Ascending aorta (tissue), 2 donors: ENCODE results near the gene MT1E. TPM values are rescaled to one million over a fixed set of nuclear protein-coding genes. Genes with fewer than 3 reads are reported as not detected.

ENCODE experiments used
- DNase-seq, 2 donors: peaks; one replicate each; pipeline ENCODE4 v3.0.0-alpha.2; 2019; ENCODE audit warnings: low spot score in 2 of 2
- H3K27ac ChIP-seq, 2 donors: fragments of 200-600 bp; sonication (generic); one replicate each; pipeline ENCODE4 v1.5.1; 2016 to 2017; ENCODE audit warnings: mild to moderate bottlenecking in 1 of 2
- H3K27me3 ChIP-seq: fragments of 200-600 bp; sonication (generic); one replicate; pipeline ENCODE4 v1.5.1; 2017
- H3K36me3 ChIP-seq, 2 donors: fragments of 200-600 bp; sonication (generic); one replicate each; pipeline ENCODE4 v1.5.1; 2016
- H3K4me1 ChIP-seq, 2 donors: fragments of 200-600 bp; sonication (generic); one replicate each; pipeline ENCODE4 v1.5.1; 2016 to 2017; ENCODE audit warnings: mild to moderate bottlenecking in 1 of 2
- H3K4me3 ChIP-seq, 2 donors: fragments of 200-600 bp; sonication (generic); one replicate each; pipeline ENCODE4 v1.5.1; 2016 to 2017; ENCODE audit warnings: mild to moderate bottlenecking in 1 of 2
- H3K9me3 ChIP-seq, 2 donors: fragments of 200-600 bp; sonication (generic); one replicate each; pipeline ENCODE4 v1.5.1; 2016
- intact Hi-C: fragments of 100-400 bp; cut with DNase I; formaldehyde crosslinking; loops from one replicate; pipeline ENCODE4 v1.15.1; 2023
- total RNA-seq: library from RNA; depleted of rRNA; stranded (reverse); fragments of >200 nt; gene quantifications from one replicate; pipeline ENCODE4 v1.1.0, GENCODE V29; 2016
- TF ChIP-seq, protein P1 (sequence below), 3 experiments: fragments of 200-600 bp in 2 of 3; fragments of 450-650 bp in 1 of 3; sonication (generic) in 2 of 3; IDR thresholded peaks; one replicate each; pipeline ENCODE4 v1.5.1; 2016 to 2019; ENCODE audit warnings: antibody characterized with exemption in 3 of 3, mild to moderate bottlenecking in 1 of 3, moderate library complexity in 1 of 3

Gene MT1E
- total RNA-seq, 1 donor from 2014 or later = 456 TPM

DNA sequence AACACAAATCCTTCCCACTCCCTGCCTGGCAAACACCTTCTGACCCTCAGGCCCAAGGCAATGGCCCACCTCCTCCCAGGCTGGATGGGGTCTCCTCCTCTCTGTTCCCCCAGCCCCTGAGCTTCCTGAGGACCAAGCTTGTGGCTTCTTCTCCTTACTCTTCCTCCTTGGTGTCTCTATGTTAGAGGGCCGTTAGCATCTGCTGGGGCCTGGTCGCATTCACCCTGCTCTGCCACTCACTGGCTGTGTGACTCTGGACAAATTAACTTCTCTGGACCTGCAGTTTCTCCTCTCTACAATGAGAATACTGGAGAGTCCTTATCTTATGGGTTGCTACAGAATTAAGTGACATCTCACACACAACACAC, 17.9 kb upstream of the MT1E start:
- no peak for DNase-seq
- intact Hi-C loops = loop anchor here (1.0 to 5.0 kb wide), 5 partner anchors 18 to 325 kb away; partner anchors contain the start of genes HERPUD1, MT1A, MT1E and MT1X
- TF ChIP-seq, protein P1, sequence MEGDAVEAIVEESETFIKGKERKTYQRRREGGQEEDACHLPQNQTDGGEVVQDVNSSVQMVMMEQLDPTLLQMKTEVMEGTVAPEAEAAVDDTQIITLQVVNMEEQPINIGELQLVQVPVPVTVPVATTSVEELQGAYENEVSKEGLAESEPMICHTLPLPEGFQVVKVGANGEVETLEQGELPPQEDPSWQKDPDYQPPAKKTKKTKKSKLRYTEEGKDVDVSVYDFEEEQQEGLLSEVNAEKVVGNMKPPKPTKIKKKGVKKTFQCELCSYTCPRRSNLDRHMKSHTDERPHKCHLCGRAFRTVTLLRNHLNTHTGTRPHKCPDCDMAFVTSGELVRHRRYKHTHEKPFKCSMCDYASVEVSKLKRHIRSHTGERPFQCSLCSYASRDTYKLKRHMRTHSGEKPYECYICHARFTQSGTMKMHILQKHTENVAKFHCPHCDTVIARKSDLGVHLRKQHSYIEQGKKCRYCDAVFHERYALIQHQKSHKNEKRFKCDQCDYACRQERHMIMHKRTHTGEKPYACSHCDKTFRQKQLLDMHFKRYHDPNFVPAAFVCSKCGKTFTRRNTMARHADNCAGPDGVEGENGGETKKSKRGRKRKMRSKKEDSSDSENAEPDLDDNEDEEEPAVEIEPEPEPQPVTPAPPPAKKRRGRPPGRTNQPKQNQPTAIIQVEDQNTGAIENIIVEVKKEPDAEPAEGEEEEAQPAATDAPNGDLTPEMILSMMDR (IDR thresholded peaks at IDR 0.05) = no peak
- peak overlapping the region; percentile 51 to 70 for H3K4me3 ChIP-seq
- peak overlapping the region; percentile 87 to 92 for H3K27ac ChIP-seq
- H3K4me1 ChIP-seq = peaks cover 11 to 35% of the 10 kb centered on the region in 2 donors
- no peaks in the 10 kb centered on the region for H3K36me3 ChIP-seq
- no peaks in the 10 kb centered on the region for H3K9me3 ChIP-seq
- H3K27me3 ChIP-seq = no peaks in the 10 kb centered on the region

GRCh38 chr16:56608043-56608875, 17.3 kb upstream of the MT1E start, which contains the start of gene MT2A:
Gene MT2A (plus strand): TSS chr16:56608584. CDS start chr16:56608656, 72 bp downstream.
- intact Hi-C loops = loop anchor here (1.0 to 5.0 kb wide), 5 partner anchors 17 to 324 kb away; partner anchors contain the start of genes HERPUD1, MT1A, MT1E and MT1X
- Histone ChIP-seq H3K27ac (peak within 1 kb of the TSS; percentile 87 to 92), H3K4me1 (peaks cover 11 to 35% of the 10 kb centered on the region in 2 donors)

DNA sequence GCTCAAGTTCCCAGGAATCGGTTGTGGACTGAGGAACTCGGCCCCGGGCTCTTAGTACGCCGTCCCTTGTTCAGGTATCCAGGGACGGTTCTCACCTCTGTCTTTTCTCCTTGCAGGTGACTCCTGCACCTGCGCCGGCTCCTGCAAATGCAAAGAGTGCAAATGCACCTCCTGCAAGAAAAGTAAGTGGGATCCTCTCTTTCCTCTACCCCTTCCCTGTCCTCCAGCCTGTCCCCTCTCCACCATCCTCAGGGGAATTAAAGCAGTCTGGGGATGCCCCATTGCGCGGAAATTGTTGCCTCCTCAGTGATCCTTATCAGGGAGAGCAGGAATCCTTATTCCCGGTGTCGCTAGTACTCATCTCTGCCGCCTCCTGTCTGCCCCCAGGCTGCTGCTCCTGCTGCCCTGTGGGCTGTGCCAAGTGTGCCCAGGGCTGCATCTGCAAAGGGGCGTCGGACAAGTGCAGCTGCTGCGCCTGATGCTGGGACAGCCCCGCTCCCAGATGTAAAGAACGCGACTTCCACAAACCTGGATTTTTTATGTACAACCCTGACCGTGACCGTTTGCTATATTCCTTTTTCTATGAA, 16.6 kb upstream of the MT1E start:
- no peak for DNase-seq
- Histone ChIP-seq H3K27me3 (no peaks in the 10 kb centered on the region), H3K4me1 (peaks cover 11 to 35% of the 10 kb centered on the region in 2 donors), H3K9me3 (no peaks in the 10 kb centered on the region), H3K36me3 (no peaks in the 10 kb centered on the region), H3K4me3 (peak overlapping the region; percentile 51 to 70), H3K27ac (peak overlapping the region; percentile 87 to 92)
- TF ChIP-seq, protein P1 (IDR thresholded peaks at IDR 0.05) = no peak
- intact Hi-C loops = loop anchor here (1.0 to 5.0 kb wide), 5 partner anchors 16 to 323 kb away; partner anchors contain the start of genes HERPUD1, MT1A, MT1E and MT1X

More at GRCh38 chr16:56608043-56608875, 17.3 kb upstream of the MT1E start, which contains the start of gene MT2A:
- Histone ChIP-seq H3K4me3 (peak within 1 kb of the TSS; percentile 51 to 70), H3K36me3 (no peaks in the 10 kb centered on the region), H3K27me3 (no peaks in the 10 kb centered on the region), H3K9me3 (no peaks in the 10 kb centered on the region)
- peak; percentile 92 to 98 for DNase-seq
- TF ChIP-seq, protein P1 (IDR thresholded peaks at IDR 0.05) = no peak

GRCh38 chr16:56609463-56609921, 16.1 kb upstream of the MT1E start:
- peaks cover 11 to 35% of the 10 kb centered on the region in 2 donors for H3K4me1 ChIP-seq
- no peaks in the 10 kb centered on the region for H3K27me3 ChIP-seq
- no peaks in the 10 kb centered on the region for H3K9me3 ChIP-seq
- H3K27ac ChIP-seq = peak overlapping the region; percentile 87 to 92
- intact Hi-C loops = loop anchor here (2.0 to 5.0 kb wide), 3 partner anchors 73 to 323 kb away; partner anchors contain the start of genes HERPUD1, MT1X, NUDT21 and OGFOD1
- peak overlapping the region; percentile 51 to 70 for H3K4me3 ChIP-seq
- TF ChIP-seq, protein P1 (IDR thresholded peaks at IDR 0.05) = no peak
- DNase-seq = peak in 1 of 2 donors; percentile 86
- no peaks in the 10 kb centered on the region for H3K36me3 ChIP-seq

- no peaks in the 10 kb centered on the region for H3K9me3 ChIP-seq
- H3K4me1 ChIP-seq = peaks cover 11 to 35% of the 10 kb centered on the region in 2 donors
- H3K27me3 ChIP-seq = no peaks in the 10 kb centered on the region
- no peaks in the 10 kb centered on the region for H3K36me3 ChIP-seq
- peak overlapping the region; percentile 87 to 92 for H3K27ac ChIP-seq
- peak overlapping the region; percentile 51 to 70 for H3K4me3 ChIP-seq
- TF ChIP-seq, protein P1 (IDR thresholded peaks at IDR 0.05) = no peak
- DNase-seq = peak in 1 of 2 donors; percentile 89
- intact Hi-C loops = no loop called here
Observed at GRCh38 chr16:56610017-56610608, 15.5 kb upstream of the MT1E start.
